Gastroesophageal sphincter (tissue), 4 donors: ENCODE results near the gene MCC. TPM values are rescaled to one million over a fixed set of nuclear protein-coding genes. Genes with fewer than 3 reads are reported as not detected.

ENCODE experiments used
- ATAC-seq: fragments of 150-250 bp; one replicate; pipeline ENCODE4 v1.9.1; 2016; ENCODE audit warnings: mild to moderate bottlenecking, moderate library complexity
- H3K27ac ChIP-seq, 4 donors: fragments of 200-600 bp; sonication (generic) in 3 of 4; 1 replicate in 3 of 4; 2 replicates in 1 of 4; pipeline ENCODE4 v1.5.1; 2016 to 2019
- H3K27me3 ChIP-seq: fragments of 200-600 bp; sonication (generic); one replicate; pipeline ENCODE4 v1.5.1; 2019
- H3K36me3 ChIP-seq, 2 donors: fragments of 200-600 bp; sonication (generic); one replicate each; pipeline ENCODE4 v1.5.1; 2019; ENCODE audit warnings: control low read depth in 1 of 2
- H3K4me1 ChIP-seq, 3 donors: fragments of 200-600 bp; sonication (generic); 1 replicate in 2 of 3; 2 replicates in 1 of 3; pipeline ENCODE4 v1.5.1; 2016 to 2019; ENCODE audit warnings: control low read depth in 2 of 3
- H3K4me3 ChIP-seq, 2 donors: fragments of 200-600 bp; sonication (generic); one replicate each; pipeline ENCODE4 v1.5.1; 2019; ENCODE audit warnings: mild to moderate bottlenecking in 1 of 2, moderate library complexity in 1 of 2
- H3K9me3 ChIP-seq, 3 donors: fragments of 200-600 bp; sonication (generic); one replicate each; pipeline ENCODE4 v1.5.1; 2017 to 2019; ENCODE audit warnings: control low read depth in 2 of 3
- CTCF ChIP-seq, 4 experiments: fragments of 200-600 bp in 2 of 4; fragments of 450-650 bp in 2 of 4; sonication (generic) in 1 of 4; IDR thresholded peaks; one replicate each; pipeline ENCODE4 v1.5.1; 2017 to 2019; ENCODE audit warnings: antibody characterized with exemption in 4 of 4, mild to moderate bottlenecking in 2 of 4, moderate library complexity in 2 of 4
- EP300 ChIP-seq: sonication (generic); formaldehyde crosslinking; IDR thresholded peaks from one replicate; pipeline ENCODE4 v1.6.1; 2017; ENCODE audit warnings: antibody characterized with exemption, mild to moderate bottlenecking
- POLR2A ChIP-seq, 2 donors: fragments of 450-650 bp; IDR thresholded peaks; one replicate each; pipeline ENCODE4 v1.6.1; 2017; ENCODE audit warnings: antibody characterized with exemption in 2 of 2, mild to moderate bottlenecking in 2 of 2, moderate library complexity in 1 of 2
- POLR2AphosphoS5 ChIP-seq: sonication (generic); formaldehyde crosslinking; IDR thresholded peaks from one replicate; pipeline ENCODE4 v1.6.1; 2017; ENCODE audit warnings: antibody characterized with exemption
- WGBS, 2 donors: methylation state at CpG; one replicate each; pipeline ENCODE4 v1.1.5; 2018; ENCODE audit warnings: low coverage in 1 of 2; 5-methylcytosine and 5-hydroxymethylcytosine counted together
- total RNA-seq, 4 donors: library from RNA; depleted of rRNA; stranded (reverse); fragments of >200 nt; gene quantifications; one replicate each; pipeline ENCODE4 v1.1.0, GENCODE V29; 2016

MCC gene
- total RNA-seq, 4 donors from 2014 or later, result 20.5 to 28.7 (median 23.5) TPM

GRCh38 chr5:113117543-113118115 is 370.6 kb downstream of the MCC start:
- H3K9me3 ChIP-seq, result peaks cover 0 to 9% (median 0%) of the 10 kb centered on the region in 3 donors
- no peaks in the 10 kb centered on the region for H3K27me3 ChIP-seq
- no peak overlapping the region for H3K4me3 ChIP-seq
- TF ChIP-seq POLR2A (IDR thresholded peaks at IDR 0.05) (no peak), CTCF (IDR thresholded peaks at IDR 0.05) (no peak)
- peaks cover 0 to 10% of the 10 kb centered on the region in 2 donors for H3K36me3 ChIP-seq
- peak overlapping the region in 1 of 4 donors; percentile 28 for H3K27ac ChIP-seq
- no peak for ATAC-seq
- peaks cover 0 to 51% (median 15%) of the 10 kb centered on the region in 3 donors for H3K4me1 ChIP-seq
- 52 to 90% methylated on average over 3 to 4 of the region's 4 CpGs for WGBS, 2 donors

GRCh38 chr5:113115956-113116355 is 372.3 kb downstream of the MCC start:
- no peak for TF ChIP-seq CTCF (IDR thresholded peaks at IDR 0.05)
- no peak for TF ChIP-seq POLR2AphosphoS5
- Histone ChIP-seq H3K27ac (no peak overlapping the region), H3K9me3 (peaks cover 0 to 9% (median 0%) of the 10 kb centered on the region in 3 donors), H3K4me3 (no peak overlapping the region), H3K4me1 (peaks cover 0 to 48% (median 15%) of the 10 kb centered on the region in 3 donors), H3K36me3 (peaks cover 0 to 10% of the 10 kb centered on the region in 2 donors), H3K27me3 (no peaks in the 10 kb centered on the region)
- 80 to 93% methylated on average over 2 to 3 of the region's 4 CpGs for WGBS, 2 donors
- no peak for ATAC-seq

GRCh38 chr5:113115061-113115460 is 373.2 kb downstream of the MCC start:
- peaks cover 0 to 10% of the 10 kb centered on the region in 2 donors for H3K36me3 ChIP-seq
- 90 to 100% methylated on average over 3 to 5 of the region's 8 CpGs for WGBS, 2 donors
- no peak overlapping the region for H3K4me3 ChIP-seq
- no peak for TF ChIP-seq CTCF (IDR thresholded peaks at IDR 0.05)
- TF ChIP-seq POLR2A (IDR thresholded peaks at IDR 0.05), result no peak
- H3K9me3 ChIP-seq, result peaks cover 0 to 9% (median 0%) of the 10 kb centered on the region in 3 donors
- no peaks in the 10 kb centered on the region for H3K27me3 ChIP-seq
- H3K4me1 ChIP-seq, result peaks cover 0 to 45% (median 15%) of the 10 kb centered on the region in 3 donors
- H3K27ac ChIP-seq, result no peak overlapping the region
- ATAC-seq, result no peak

GRCh38 chr5:113114559-113114958 is 373.7 kb downstream of the MCC start:
- 91% methylated on average over 7 of the region's 7 CpGs; no CpG with 5 or more reads in 1 of the 2 donors for WGBS, 2 donors
- Histone ChIP-seq H3K27me3 (no peaks in the 10 kb centered on the region), H3K9me3 (peaks cover 0 to 9% (median 0%) of the 10 kb centered on the region in 3 donors), H3K4me3 (no peak overlapping the region), H3K27ac (no peak overlapping the region), H3K36me3 (peaks cover 0 to 10% of the 10 kb centered on the region in 2 donors), H3K4me1 (peaks cover 0 to 41% (median 15%) of the 10 kb centered on the region in 3 donors)
- TF ChIP-seq EP300 (no peak), CTCF (IDR thresholded peaks at IDR 0.05) (no peak), POLR2AphosphoS5 (no peak), POLR2A (IDR thresholded peaks at IDR 0.05) (no peak)
- ATAC-seq, result no peak

- Histone ChIP-seq H3K36me3 (peaks cover 0 to 10% of the 10 kb centered on the region in 2 donors), H3K9me3 (peaks cover 0 to 9% (median 0%) of the 10 kb centered on the region in 3 donors), H3K27me3 (no peaks in the 10 kb centered on the region), H3K4me1 (peaks cover 0 to 19% (median 0%) of the 10 kb centered on the region in 3 donors), H3K27ac (no peak overlapping the region), H3K4me3 (no peak overlapping the region)
- no peak for ATAC-seq
- no peak for TF ChIP-seq CTCF (IDR thresholded peaks at IDR 0.05)
- 67 to 83% methylated on average over 3 of the region's 3 CpGs for WGBS, 2 donors
Observed at GRCh38 chr5:113112435-113112834, 375.8 kb downstream of the MCC start.
